ENCODE data around the gene PRLR. TPM values are rescaled to one million over a fixed set of nuclear protein-coding genes. Genes with fewer than 3 reads are reported as not detected.

PRLR gene
- total and polyA plus RNA-seq, 10 of the 15 experiments (the other 5 are each of a cell fraction or from before 2014, with no cell fraction given) = 0.03 to 8.1 (median 0.20) TPM

DNA sequence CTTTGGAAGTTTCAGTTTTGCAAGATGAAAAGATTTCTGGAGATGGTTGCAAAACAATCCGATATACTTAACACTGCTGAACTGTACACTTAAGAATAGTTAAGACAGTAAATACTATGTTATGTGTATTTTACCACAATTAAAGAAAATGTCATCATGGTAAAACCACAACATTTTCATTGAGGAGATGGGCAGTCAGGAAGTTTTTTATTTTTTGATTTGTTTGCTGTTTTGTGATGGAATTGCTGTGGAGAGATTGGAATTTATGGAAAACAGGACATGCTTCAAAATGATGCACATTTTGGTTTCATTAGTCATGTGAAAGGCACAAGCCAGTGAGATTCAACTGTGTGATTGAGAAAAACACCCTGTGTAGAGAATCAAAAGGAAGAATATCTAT is 92.1 kb downstream of the PRLR start:
- ChIA-PET POLR2A (no interaction called here), CTCF (interaction anchor here (1.0 to 1.5 kb wide), 2 partner anchors 12 to 298 kb away, joined by 3 read pairs; no protein-coding TSS in a partner anchor), RAD21 (ENCODE audit: unreplicated experiment) (no interaction called here), SMC1A (ENCODE audit: uncharacterized antibody, unreplicated experiment) (no interaction called here)
- Histone ChIP-seq H3K4me3 (no peak overlapping the region), H2AFZ (ENCODE audit: control insufficient read depth, low read depth, low read length) (no peak overlapping the region), H4K20me1 (ENCODE audit: control insufficient read depth, insufficient read depth) (no peaks in the 10 kb centered on the region), H3K4me2 (ENCODE audit: control insufficient read depth, insufficient read depth) (no peak overlapping the region), H3K27ac (ENCODE audit: control insufficient read depth, insufficient read depth) (no peak overlapping the region), H3K4me1 (ENCODE audit: control insufficient read depth, insufficient read depth, low read length) (no peaks in the 10 kb centered on the region), H3K79me2 (ENCODE audit: control insufficient read depth, insufficient read depth, low read length) (no peaks in the 10 kb centered on the region), H3K9ac (ENCODE audit: control insufficient read depth, insufficient read depth, low read length) (no peak overlapping the region), H3K27me3 (replicated peaks in 1 of 2; ENCODE audit: control insufficient read depth in 2 of 2, insufficient read depth in 2 of 2, low read length in 1 of 2) (no peaks in the 10 kb centered on the region), H3K9me3 (replicated peaks; ENCODE audit: control insufficient read depth, insufficient read depth, low read length) (no peaks in the 10 kb centered on the region), H3K36me3 (ENCODE audit: control insufficient read depth in 2 of 2, insufficient read depth in 2 of 2, low read length in 1 of 2) (no peaks in the 10 kb centered on the region)
- no peak for FAIRE-seq
- in situ Hi-C loops (cut with MboI) = no loop called here
- no TSS peak for BruUV-seq (replicated peaks)
- no peak for ATAC-seq
- 87% methylated on average over 1 of the region's 1 CpG for WGBS (ENCODE audit: insufficient coverage, insufficient replicate concordance, low lambda C conversion rate, missing lambda C conversion rate)
- intact Hi-C loops (cut with micrococcal nuclease; ENCODE audit: unreplicated experiment) = no loop called here
- no peak for DNase-seq (ENCODE audit: low read depth, low spot score)
- TF ChIP-seq SKIL (IDR thresholded peaks at IDR 0.05; ENCODE audit: low read depth, poor library complexity, severe bottlenecking) (no peak), TARDBP (IDR thresholded peaks at IDR 0.05; ENCODE audit: borderline replicate concordance) (no peak), BMI1 (IDR thresholded peaks at IDR 0.05; ENCODE audit: borderline replicate concordance) (no peak), ZNF24 (IDR thresholded peaks at IDR 0.05) (no peak), RB1 (IDR thresholded peaks at IDR 0.05; ENCODE audit: borderline replicate concordance) (no peak), PAX5 (IDR thresholded peaks at IDR 0.05; ENCODE audit: borderline replicate concordance, low read depth, low read length) (no peak), ZBTB33 (IDR thresholded peaks at IDR 0.05) (no peak), STAT1 (conservative IDR thresholded peaks at IDR 0.05) (no peak), NFYA (IDR thresholded peaks at IDR 0.05; ENCODE audit: borderline replicate concordance, low read depth, low read length) (no peak), ZNF207 (IDR thresholded peaks at IDR 0.05; ENCODE audit: borderline replicate concordance) (no peak), CTCF (IDR thresholded peaks at IDR 0.05 in 2 of 3, conservative IDR thresholded peaks at IDR 0.05 in 1 of 3; ENCODE audit: control insufficient read depth in 2 of 3, extremely low read depth in 1 of 3, insufficient read depth in 1 of 3, low read depth in 3 of 3, low read length in 3 of 3) (no peak), EED (IDR thresholded peaks at IDR 0.05; ENCODE audit: low read depth) (no peak), MLLT1 (IDR thresholded peaks at IDR 0.05) (no peak), SPI1 (IDR thresholded peaks at IDR 0.05; ENCODE audit: borderline replicate concordance, insufficient read depth, low read depth, low read length) (no peak)
- TF ChIP-seq, protein P1, sequence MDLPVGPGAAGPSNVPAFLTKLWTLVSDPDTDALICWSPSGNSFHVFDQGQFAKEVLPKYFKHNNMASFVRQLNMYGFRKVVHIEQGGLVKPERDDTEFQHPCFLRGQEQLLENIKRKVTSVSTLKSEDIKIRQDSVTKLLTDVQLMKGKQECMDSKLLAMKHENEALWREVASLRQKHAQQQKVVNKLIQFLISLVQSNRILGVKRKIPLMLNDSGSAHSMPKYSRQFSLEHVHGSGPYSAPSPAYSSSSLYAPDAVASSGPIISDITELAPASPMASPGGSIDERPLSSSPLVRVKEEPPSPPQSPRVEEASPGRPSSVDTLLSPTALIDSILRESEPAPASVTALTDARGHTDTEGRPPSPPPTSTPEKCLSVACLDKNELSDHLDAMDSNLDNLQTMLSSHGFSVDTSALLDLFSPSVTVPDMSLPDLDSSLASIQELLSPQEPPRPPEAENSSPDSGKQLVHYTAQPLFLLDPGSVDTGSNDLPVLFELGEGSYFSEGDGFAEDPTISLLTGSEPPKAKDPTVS (IDR thresholded peaks at IDR 0.05; ENCODE audit: low read depth, low read length) = no peak
- TF ChIP-seq, protein P2, sequence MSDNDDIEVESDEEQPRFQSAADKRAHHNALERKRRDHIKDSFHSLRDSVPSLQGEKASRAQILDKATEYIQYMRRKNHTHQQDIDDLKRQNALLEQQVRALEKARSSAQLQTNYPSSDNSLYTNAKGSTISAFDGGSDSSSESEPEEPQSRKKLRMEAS (IDR thresholded peaks at IDR 0.05; ENCODE audit: low read depth, low read length) = no peak
